SK-N-DZ (cell line): ENCODE results near the gene FBXL4.
"Not testable (repeated sequence)": the region's sequence is repeated elsewhere in the genome, so short reads cannot be mapped to it uniquely, and the experiment has no call there.

Source experiments
- DNase-seq: peaks from one replicate; pipeline ENCODE4 v3.0.0-alpha.2; 2015; ENCODE audit warnings: low spot score

FBXL4 gene

GRCh38 chr6:98946266-98946878, 1.4 kb downstream of the FBXL4 start:
- peak; percentile 27 for DNase-seq

DNA sequence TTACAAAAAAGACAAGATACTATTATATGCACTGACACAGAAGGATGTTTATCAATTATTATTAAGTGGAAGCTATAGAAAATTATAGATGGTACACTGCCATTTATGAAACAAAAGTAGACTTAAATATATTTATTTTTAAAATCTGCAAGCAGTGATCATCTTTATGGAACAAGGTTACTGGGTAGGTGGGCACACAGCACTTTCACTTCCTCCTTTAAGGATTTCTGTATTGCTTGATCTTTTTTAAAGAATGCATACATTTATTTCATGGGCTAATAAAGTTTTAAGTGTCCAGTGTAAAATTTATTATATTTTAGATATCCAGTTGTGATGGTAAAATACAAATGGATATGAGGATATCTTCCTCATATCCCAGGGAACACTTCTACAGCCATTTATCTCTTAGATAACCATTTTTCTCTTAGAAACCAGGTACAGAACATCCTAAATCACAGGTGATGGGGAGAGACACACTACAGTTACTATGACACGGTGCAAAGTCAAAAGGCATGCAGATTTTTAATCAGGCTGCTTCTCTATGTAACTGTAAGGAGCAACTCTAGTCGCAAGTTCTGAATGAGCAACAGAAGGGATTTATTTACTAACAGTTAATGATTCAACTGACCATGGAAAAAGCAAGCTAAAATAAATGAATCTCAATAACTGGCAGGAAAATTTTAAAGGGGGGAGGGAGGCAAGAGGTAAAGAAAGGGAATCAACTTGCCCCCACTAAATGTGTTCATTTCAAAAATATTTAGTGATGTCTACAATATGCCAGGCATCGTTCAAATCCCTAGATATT, 2.2 kb downstream of the FBXL4 start:
- no peak for DNase-seq

DNA sequence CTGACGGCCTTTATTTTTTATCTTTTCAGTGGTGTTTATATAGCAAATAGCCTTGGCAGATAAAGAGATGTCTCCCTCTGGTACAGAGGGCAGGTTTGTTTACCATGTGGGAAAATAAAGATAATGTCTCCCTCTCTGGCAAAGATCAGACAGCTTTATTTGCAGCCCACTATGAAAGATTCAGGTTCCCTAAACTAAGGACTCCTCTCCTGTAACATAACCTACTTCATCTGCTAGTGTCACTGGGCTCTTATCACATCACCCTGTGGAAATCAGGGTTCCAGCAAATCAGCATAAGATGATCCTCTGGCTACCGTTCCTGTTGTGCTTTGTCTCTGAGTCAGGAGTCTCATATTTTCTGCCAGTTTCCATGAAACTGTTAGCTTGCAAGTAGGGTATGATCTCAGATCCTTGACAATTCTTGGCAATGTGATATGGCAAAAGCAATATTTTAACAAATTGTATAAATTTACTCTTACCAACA, 3.1 kb downstream of the FBXL4 start:
- DNase-seq, result peak; percentile 9

GRCh38 chr6:98944168-98944567, 3.6 kb downstream of the FBXL4 start:
- no peak for DNase-seq

GRCh38 chr6:98942263-98942803, 5.4 kb downstream of the FBXL4 start:
- peak; percentile 4 for DNase-seq

DNA sequence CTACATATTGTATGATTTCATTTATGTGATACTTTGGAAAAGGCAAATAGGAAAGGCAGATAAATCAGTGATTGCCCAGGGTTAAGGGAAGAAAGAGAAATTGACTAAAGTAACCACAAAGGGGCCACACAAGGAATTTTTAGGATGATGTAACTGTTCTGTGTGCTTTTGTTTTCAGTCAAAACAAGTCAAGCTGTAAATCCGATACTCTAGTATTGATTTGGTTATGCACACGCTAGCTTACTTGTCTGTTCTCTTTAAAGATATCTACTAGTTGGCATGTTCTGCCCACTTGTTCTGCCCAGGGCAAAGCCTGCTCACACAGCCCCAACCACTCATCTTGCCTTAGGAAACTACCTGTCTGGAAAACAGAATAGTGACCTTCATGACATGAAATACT, 6.4 kb downstream of the FBXL4 start:
- DNase-seq, result no peak

GRCh38 chr6:98937351-98937750, 10.4 kb downstream of the FBXL4 start:
- DNase-seq, result no peak

DNA sequence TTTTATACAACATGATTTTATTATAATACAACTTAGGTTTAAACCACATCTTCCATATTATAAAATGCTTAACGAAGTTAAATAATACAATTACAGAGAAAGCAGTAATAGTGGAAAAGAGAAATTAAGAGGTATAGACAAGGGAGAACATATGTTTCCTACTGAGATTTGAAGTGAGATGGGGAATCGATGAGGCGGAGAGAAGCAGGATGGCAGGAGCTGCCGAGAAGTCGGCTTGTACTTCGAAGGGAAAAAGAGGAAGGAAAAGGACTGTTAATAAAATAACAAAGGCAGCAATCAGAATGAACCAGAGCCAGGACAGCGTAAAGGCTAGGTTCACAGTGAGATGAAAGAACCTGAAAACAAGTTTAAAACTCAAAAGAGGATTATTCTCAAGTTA, 15.4 kb downstream of the FBXL4 start:
- no peak for DNase-seq

- DNase-seq, result no peak
These were observed 16.1 kb downstream of the FBXL4 start for GRCh38 chr6:98931696-98932095.

DNA sequence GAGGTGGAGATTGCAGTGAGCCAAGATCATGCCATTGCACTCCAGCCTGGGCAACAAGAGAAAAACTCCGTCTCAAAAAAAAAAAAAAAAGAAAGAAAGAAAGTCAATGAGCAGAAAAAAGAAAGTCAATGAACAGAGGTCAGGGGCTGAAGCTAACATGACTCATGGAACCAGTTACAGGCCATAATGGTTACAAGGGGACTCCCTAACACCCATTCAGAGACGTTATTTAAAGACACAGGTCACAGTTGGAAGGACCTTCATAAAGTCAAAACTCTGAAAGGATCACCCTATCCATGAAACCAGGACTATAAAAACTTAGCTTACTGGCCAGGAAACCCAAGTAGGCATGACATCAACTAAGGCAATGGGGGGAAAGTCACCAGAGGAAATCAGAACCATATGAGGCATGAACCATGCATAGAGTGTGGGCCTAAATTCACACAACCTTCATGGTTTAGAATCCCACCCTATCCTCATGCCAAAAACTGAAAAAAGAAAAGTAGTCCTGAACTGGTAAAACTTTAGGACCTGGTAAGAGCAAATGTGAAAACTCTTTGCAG, 18.2 kb downstream of the FBXL4 start:
- no peak for DNase-seq

GRCh38 chr6:98928688-98929087, 19.1 kb downstream of the FBXL4 start:
- no peak for DNase-seq

DNA sequence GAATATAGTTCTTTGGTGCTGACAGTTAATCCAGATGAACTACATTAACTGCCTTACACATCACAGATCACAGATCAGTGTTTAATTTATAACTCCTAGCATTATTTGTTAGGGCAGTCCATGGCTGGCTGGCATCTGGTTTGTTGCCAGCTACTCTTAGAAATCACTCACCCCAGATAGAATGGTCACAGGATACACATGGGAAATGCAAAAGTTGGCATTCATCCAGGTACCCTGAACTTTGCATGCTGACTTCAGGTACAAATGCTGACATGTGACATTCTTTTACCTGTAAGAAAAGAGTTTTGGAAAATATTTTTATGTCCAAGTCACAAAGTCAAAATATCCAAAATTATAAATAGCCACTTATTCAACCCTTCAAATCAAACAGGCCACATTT, 20.2 kb downstream of the FBXL4 start:
- no peak for DNase-seq

DNA sequence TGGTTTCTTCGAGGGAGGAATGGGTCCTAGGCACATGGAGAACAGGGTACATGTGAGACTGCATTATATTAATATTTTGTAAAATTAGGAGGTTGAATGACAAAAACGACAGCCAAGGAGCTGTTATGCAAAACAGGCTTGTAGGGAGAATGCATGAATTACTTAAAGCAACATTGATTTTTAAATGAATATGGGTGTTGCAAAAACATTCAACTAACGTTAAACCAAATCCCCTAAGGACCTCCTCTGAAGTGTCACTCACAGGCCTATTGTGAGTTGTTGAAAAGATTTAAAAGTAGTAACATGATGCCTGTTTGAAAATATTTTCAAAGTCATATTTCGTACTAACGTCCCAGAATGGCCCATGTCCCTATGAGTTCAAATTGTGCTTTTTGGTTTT, 21.9 kb downstream of the FBXL4 start:
- no peak for DNase-seq

GRCh38 chr6:98924647-98925046, 23.1 kb downstream of the FBXL4 start:
- DNase-seq, result no peak

DNA sequence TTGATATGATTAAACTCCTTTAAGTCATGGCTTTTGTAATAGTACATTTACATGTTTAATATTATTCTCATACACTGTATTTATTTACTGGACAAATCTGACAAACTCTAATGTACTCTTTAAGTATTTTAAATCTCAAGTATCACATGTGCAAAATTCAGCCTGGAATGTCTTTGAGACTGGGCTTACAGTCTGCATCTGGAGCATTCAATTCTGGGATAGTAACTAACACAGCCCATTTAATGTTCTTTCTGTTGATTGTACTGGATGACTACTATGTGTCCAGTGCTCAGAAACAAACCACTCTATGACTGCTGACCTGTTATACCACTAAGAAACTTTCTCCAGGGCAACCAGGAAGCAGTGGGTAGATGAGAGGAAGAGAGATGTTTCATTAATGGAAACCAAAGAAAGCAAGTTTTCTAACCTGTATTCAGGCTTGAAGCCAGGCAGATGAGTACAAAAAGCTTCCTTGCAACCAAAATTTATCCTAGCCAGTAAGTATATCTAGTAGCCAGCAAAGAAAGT, 26.8 kb downstream of the FBXL4 start:
- DNase-seq, result no peak

- DNase-seq, result not testable (repeated sequence)
These were observed 36.8 kb downstream of the FBXL4 start for GRCh38 chr6:98910946-98911345.

GRCh38 chr6:98909236-98909635, 38.5 kb downstream of the FBXL4 start:
- no peak for DNase-seq

- DNase-seq, result not testable (repeated sequence)
These were observed 41.4 kb downstream of the FBXL4 start for GRCh38 chr6:98906342-98906741.

DNA sequence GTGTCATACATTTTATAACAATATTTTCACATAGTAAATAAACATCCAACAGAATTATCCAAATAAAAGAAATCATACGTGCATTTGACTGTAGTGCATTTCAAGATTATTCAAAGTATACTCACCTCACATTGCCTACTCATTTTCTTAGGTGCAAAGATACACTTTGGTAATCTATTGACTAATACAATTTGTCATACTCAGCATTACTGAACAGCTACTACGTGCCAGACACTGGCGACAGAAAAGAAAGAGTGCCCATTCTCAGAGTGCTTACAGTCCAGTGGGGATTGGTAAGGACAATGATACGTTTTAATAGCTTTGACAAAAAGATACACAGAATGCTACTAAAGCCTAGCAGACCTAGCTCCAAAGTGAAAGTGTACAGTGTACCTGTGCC, 42.0 kb downstream of the FBXL4 start:
- DNase-seq, result no peak

DNA sequence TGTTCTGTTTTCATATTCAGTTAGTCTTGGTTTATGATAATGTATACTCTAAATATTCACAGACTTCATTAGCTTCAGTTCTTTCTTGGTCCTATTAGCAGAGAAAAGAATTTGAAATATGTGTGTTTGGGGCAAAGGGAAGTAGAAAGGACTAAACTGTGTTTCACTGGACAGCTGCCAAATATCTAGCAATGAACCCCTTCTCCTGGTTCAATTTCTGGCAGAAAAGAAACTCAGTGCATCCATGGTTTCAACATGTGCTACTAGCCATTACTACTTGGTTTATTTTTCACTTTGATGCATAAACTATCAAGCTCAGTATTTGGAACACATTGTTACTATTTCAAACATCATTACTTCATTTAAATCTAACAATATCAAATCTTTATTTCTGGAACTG, 43.6 kb downstream of the FBXL4 start:
- DNase-seq, result no peak

GRCh38 chr6:98900706-98901105, 47.0 kb downstream of the FBXL4 start:
- no peak for DNase-seq

- no peak for DNase-seq
These were observed 52.9 kb downstream of the FBXL4 start for GRCh38 chr6:98894810-98895209.
